HG03280 (cell line): ENCODE measurements around the gene KCNQ1.

ENCODE experiments used
- ATAC-seq: cut with Tn5 transposase; IDR thresholded peaks from one replicate; pipeline ENCODE4 v1.9.1; 2021; ENCODE audit warnings: mild to moderate bottlenecking, moderate library complexity; ENCODE audit not compliant: unreplicated experiment

The KCNQ1 gene

DNA sequence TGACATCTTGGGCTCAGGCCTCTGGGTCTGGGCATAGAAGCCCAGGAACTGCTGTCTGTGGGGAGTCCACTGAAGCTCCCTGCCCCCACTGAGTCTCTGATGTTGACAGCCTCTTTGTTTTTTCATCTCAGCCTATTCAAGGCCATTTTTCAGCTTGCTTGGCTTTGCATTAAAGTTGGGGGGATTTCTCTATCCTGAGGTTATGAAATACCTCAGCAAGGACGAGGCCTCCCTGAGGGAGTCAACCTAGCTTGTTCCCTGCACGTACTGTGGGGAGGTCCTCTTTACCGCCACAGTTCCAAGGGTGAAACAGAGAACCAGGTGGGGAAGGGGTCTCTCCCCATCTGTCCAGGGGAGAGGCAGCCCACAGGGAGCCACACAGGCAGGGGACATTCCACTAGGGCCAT lies 246.6 kb downstream of the KCNQ1 start:
- ATAC-seq = no peak

GRCh38 chr11:2691991-2692875 lies 247.4 kb downstream of the KCNQ1 start:
- ATAC-seq = no peak

DNA sequence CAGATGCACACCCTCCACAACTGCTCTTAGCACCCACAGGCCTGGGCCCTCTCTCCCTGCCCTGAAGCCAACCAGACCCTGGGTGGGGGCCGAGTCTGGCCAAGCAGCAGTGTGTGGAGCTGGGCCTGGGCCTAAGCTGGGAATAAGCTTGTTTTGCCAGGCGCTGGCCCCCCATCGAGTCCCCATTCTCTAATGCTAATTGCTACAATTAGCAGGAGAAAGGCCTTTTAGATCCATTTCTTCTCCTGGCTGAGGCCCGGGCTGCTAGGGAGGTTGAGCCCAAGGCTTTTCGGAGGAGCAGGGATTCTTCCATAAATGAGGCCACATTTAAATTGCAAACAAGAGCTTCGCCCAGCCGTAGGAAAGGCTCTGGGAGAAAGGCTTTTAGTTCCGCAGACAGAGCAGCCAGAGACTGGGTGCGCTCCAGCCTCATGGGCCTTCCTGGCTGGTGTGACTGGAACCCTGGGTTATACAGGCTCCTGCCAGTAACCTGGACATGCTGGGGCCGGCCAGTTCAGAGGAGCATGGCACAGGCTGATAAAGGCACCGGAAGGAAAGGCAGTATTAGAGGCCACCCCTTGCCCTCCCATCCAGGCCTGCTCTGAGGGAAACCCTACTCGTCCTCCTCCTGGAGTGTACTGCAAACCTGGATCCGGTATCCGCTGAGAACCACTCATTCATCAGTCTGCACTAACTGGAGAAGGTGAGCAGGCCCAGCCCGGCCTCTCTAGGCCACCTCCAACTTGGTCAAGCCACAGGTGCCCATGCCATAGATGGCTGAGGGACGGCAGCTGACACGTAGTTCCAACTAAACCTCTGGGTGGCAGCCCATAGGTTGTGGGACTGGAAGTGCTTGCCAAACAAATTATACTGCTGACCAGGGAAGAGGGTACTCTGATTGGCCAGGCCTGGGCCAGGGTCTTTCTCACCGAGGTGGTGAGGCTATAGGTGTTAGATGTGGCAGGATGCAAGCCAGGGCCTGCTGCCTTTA lies 248.8 kb downstream of the KCNQ1 start:
- no peak for ATAC-seq

DNA sequence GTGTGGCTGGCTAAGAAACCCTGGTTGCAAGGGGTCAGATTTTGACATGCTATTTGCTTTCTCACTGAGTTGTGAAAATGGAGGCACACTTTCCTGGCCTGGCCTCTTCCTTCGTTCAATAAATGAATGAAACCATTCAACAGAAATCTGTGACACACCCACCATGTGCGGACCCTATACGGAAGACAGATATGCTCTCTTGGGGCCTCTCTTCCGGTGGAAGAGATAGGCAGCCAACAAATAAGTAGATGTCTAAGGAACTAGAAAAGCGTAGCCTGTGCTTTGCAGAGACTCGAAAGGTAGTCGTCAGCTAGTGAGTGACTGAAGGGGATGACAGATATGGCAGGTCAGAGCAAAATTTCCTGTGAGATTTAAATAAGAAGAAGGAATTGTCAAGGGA lies 249.7 kb downstream of the KCNQ1 start:
- ATAC-seq = no peak

- no peak for ATAC-seq
Measured at GRCh38 chr11:2694995-2695939, 250.5 kb downstream of the KCNQ1 start.

- ATAC-seq = no peak
Measured at GRCh38 chr11:2696455-2696854, 251.6 kb downstream of the KCNQ1 start.

GRCh38 chr11:2697866-2698265 lies 253.1 kb downstream of the KCNQ1 start:
- no peak for ATAC-seq

DNA sequence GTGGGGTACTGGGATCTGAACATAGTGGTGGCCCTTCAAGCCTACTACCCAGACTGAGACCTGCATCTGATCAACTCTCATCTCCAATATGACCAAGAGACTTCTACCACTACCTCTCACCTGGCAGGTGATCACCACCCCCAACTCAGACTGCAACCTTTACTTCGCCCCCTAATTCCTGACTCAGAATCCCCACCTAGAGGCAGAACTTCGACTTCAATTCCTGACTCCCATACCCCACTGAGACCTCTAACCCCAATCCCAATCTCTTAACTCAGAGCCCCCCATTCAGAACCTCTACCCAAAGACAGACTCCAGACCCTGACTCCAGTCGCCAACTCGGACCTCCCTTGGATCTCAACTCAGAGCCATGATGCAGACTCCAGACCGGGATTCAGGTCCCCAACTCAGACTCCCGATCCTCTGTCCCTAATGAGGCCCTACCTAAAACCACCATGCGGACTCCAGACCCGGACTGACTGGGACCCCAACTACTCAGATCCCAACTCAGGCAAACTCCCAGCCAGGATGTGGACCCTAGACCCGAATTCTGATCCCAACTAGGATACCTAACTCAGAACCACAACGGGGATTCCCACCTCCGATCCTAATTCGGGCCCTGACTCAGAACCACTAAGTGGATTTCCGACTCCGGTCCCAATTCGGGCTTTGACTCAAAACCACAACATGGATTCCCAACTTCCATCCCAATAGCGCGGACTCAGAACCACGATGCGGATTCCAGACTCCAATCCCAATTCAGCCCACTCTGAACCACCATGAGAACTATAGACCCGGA lies 253.8 kb downstream of the KCNQ1 start:
- ATAC-seq = no peak

DNA sequence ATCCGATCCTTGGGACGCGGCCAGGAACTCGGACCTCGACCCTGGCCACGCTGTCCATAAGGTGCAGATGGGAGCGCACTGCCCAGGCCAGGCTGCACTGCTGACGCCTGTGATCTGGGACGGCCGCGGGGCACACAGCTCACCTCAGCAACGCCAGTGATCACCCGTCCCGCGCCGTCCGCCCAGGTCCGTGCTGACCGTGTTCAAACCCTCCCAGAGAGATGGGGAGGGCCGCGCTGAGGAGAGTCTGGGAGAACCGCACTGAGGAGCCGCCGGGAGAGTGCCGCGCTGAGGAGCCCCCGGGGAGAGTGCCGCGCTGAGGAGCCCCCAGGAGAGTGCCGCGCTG lies 254.3 kb downstream of the KCNQ1 start:
- ATAC-seq = no peak

DNA sequence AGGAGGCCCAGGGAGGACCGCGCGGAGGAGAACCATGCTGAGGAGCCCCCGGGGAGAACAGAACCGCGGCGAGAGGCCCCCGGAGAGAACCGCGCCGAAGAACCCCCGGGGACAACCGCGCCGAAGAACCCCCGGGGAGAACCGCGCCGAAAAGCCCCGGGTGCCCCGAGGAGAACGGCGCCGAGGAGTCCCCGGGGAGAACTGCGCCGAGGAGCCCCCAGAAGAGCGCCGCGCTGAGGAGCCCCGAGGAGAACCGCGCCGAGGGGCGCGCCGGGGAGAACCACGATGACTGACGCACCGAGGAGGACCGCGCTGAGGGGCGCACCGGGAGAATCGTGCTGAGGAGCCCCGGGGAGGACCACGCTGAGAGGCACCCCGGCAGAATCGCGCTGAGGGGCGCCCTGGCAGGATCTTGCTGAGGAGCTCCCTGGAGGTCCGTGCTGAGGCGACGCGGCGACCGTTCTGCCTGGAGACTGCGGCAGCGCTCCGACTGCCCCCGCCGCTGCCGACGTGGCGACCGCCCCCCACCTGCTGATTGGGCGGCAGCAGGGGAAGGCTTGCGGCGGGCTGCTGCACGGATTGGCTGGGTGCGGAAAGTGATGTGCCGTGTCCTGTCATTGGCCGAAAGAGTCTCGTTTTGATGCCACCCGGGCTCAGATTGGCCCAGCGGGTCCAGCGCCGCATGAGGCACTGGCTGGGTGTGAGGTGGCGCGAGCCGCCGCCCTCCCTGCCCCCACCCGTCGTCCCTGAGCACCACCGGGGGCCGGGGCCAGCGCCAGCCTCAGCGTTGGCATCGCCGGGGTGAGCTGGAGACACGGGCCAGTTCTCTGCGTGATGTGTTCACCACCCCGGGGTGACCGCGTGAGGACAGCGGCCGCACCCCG lies 255.0 kb downstream of the KCNQ1 start, which contains the start of gene KCNQ1OT1:
KCNQ1OT1 (minus strand) TSS at position 464 of the 884 bp plus-strand sequence.
- ATAC-seq = peak; percentile 85

GRCh38 chr11:2700415-2701211 lies 255.8 kb downstream of the KCNQ1 start:
- ATAC-seq = peak; percentile 38

- no peak for ATAC-seq
Measured at GRCh38 chr11:2701230-2701629, 256.4 kb downstream of the KCNQ1 start.

GRCh38 chr11:2701898-2702434 lies 257.2 kb downstream of the KCNQ1 start:
- ATAC-seq = no peak

DNA sequence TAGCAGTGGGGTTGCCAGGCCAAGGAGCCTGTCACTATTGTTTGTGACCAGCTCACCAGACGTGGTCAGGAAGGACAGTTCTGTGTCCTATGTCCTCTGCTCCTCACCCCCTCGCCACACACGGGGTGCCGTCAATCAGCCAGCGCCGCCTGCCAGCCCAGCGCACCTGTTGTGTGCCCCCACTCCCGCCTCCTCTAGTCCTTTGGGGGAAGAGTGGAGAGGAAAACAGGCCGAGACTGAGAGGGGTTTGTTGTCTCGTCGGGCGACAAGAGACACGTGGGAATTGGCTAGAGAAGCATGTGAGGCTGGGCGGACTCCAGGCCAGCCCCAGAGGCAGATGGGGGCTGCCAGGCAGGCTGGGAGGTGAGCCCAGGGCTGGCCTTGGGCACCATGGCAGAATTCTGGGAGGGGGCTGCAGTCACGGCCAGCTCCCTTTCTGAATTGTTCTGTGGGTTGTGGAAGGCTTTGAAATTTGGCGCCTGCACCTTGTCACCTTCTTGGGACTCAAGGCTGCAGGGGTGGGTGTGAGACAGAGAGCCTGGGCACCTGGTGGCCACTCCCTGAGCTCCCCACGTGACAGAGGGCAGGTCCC lies 258.1 kb downstream of the KCNQ1 start:
- ATAC-seq = no peak

DNA sequence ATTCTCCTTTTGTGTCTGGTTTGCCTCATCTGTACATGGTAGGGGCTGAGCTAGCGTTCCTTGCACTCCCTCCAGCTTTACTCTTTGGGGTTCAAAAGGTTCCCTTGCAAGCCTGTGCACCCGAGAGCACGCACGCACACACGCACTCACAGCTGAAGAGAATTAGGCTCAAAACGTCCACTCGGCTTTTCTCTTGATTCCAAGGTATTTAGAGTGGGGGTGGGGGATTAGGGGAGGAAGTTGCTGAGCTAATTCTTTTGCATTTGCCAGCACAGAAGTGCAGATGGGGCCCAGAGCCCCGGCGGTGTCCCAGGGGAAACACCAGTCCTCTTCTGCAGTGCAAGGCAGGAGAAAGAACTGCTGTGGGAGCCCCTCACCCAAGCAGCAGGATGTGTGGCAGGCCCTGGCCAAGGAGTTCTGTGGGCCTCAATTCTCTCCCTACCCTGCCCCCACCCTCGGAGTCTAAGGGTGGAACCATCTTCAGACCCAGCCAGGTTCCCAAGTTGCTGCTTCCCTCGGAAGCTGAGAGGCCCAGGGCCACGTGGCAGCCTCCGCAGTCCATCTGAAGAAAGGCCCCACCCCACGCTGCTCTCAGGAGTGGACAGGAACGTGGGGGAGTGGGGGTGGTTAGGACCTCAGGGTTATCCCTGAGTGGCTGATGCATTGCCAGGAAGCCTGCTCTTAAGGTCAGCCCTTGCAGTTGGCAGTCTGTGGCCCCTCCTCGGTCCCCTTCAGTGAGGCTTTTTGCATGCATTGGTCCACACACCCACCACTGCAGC lies 258.7 kb downstream of the KCNQ1 start:
- no peak for ATAC-seq

DNA sequence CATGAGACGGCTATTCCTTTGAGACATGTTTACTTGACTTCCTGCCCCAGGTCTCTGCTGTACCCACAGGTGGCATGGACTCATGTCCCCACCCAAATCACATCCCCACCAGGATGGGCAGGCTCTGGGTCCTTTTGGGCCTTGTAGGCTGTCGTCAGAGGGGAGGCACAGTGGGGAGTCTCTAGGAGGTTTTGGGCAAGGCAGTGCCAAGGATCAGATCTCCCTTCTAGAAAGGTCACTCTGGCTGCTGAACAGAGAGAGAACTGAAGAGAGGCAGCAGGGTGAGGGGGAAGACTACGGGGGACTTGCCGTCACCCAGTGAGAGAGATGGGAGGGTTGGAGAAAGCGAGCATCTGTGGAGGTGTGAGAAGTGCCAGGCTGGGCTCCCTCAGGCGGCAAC lies 259.5 kb downstream of the KCNQ1 start:
- no peak for ATAC-seq
